ENCODE data around the gene ACP6.
"Not testable (repeated sequence)": the region's sequence is repeated elsewhere in the genome, so short reads cannot be mapped to it uniquely, and the experiment has no call there.

ACP6 gene

GRCh38 chr1:147670319-147671001 is at the start of gene ACP6:
ACP6 (minus strand) TSS chr1:147670524; CDS start chr1:147670048, 476 bp downstream.
- peak; percentile 98 for DNase-seq (ENCODE audit: low spot score)

DNA sequence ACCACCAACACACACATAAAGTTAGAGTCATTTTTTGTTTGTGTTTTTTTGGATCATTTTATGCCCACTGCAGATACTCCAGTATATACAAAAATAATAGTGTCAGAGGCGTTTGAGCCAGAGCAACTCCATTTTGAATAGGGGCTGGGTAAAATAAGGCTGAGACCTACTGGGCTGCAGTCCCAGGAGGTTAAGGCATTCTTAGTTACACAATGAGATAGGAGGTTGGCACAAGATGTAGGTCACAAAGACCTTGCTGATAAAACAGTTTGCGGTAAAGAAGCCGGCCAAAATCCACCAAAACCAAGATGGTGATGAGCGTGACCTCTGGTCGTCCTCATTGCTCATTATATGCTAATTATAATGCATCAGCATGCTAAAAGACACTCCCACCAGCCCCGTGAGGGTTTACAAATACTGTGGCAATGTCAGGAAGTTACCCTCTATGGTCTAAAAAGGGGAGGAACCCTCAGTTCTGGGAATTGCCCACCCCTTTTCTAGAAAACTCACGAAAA is 49.4 kb upstream of the ACP6 start:
- DNase-seq (ENCODE audit: low spot score): no peak

DNA sequence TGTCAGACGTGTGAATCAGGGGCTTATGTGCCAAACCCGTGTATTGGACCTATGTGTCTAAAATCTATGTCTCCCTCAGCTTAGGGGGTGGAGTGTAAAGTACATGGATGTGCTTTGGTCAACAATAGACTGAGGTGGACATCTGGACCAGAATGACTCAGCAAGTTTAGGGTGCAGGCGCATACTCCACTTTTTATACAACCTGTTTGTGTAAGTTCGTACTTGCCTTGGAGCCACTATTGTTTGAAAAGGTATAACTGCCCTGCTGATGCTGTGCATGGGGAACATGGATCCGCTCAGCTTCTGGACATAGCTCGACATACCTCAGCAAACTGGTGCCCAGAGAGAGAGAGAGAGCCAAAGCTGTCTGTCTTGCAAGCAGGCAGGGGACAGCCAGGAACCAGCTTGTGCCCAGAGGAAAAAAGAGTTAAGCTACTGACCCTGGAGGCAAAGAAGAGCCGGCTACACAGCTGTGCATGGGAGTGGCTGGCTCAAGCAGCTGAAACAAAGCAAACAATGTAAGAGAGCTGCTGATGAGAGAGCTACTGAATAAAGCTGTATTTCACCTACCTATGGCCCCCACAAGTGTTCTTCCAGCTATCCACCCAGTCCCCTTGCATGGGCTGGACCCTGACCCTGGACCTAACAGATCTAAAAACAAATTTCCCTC is 48.8 kb upstream of the ACP6 start:
- no peak for DNase-seq (ENCODE audit: low spot score)

- no peak for DNase-seq (ENCODE audit: low spot score)
These were observed 47.4 kb upstream of the ACP6 start for GRCh38 chr1:147717706-147718097.

- DNase-seq (ENCODE audit: low spot score): no peak
These were observed 46.9 kb upstream of the ACP6 start for GRCh38 chr1:147717051-147717705.

DNA sequence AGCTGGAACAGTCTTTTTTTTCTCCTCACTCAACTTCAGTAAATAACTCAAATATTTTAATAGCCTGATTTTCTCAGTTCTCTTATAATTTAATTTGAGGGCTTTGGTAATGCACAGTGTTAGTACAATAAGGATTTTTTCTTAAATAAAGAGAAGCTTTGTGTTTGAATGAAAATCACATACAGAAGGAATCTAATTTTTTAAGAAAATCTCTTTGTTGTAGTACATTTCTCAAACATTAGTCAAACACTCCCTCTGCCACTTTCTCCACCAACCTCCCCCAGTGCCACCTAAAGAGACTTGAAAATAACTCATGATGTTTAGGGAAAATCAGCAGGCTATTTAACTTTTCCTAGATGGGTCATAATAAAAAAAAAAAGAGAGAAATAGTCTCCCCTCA is 42.3 kb upstream of the ACP6 start:
- DNase-seq (ENCODE audit: low spot score): no peak

DNA sequence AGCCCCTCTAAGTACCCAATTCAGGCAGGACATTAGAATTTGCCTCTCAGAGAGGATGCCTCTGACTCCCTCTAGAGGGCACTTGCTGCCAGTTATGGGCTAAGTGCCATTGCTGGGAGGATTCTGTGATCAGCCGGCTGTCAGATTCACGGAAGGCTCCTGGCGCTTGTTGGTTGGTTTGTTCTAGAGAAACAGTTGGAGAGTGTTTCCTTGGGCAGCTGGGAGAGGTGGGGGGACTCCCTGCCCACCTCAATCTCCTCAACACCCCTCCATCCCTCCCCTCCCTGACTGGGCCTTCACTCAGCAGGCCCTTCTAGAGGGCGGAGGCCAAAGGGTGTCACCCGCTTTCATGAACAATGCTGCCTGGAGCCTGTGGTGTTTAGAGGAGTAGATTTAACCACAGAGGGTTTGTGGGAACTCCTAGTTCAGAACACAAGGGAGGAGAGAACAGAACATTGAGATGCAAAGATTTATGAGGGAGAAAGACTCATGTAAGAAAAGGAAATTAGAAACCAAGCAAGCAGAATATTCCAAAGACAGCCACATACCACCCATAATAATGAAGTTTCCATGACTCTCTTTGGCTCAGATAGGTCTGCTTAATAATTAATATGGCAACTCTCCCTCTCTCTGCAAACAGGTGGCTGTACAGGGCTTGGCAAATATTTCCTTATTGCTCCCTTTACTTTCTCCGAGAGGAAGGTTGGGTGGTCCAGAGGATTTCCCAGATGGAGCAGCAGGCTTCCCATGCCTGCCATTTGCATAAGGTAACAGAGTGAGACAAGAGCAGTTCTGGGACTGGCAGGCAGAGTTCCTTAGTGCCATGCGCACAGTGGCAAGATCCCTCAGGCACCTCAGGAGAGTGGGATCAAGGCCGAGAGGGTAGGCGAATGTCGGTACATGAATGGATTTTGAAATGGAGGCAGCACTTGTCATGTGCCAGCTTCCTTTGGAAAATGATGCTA is 30.0 kb upstream of the ACP6 start:
- DNase-seq (ENCODE audit: low spot score): peak; percentile 73

DNA sequence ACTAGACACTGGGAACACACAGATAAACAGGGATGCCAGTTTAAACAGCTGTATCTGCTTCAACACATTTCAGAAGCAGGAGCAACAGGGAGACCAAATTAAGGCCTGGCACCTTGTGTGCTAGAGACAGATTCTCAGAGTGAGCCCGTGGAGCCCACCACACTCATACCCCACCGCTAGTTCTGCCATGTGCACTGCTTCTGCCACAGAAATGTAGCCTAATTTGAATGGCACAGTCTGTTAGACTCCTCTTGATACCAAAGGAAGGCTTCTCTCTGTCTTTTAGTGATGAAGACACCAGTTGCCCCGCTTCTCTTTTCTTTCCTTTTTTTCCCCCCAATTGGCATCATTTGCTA is 29.3 kb upstream of the ACP6 start:
- no peak for DNase-seq (ENCODE audit: low spot score)

GRCh38 chr1:147683163-147683763 is 12.9 kb upstream of the ACP6 start:
- no peak for DNase-seq (ENCODE audit: low spot score)

GRCh38 chr1:147680608-147681235 is 10.4 kb upstream of the ACP6 start:
- not testable (repeated sequence) for DNase-seq (ENCODE audit: low spot score)

GRCh38 chr1:147677681-147678080 is 7.4 kb upstream of the ACP6 start:
- DNase-seq (ENCODE audit: low spot score): not testable (repeated sequence)

GRCh38 chr1:147676311-147677085 is 6.2 kb upstream of the ACP6 start:
- no peak for DNase-seq (ENCODE audit: low spot score)

DNA sequence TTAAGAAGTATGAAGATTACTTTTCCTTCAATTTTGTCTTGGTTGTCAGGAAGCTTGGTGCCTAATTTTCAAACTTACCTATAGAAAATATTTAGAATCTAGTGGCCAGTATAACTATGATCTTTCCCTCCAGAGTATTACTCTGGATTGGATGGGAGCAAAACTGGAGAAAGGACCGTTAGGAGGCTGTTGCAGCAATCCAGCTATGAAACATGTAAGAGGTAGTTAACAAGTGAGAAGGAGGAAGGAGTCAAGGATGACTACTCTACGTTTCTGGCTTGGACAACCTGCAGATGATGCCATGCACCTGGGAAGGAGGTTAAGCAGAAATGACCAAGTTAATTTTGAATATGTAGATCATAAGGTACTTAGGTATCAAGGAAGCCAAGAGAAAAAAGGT is 3.5 kb upstream of the ACP6 start:
- no peak for DNase-seq (ENCODE audit: low spot score)

DNA sequence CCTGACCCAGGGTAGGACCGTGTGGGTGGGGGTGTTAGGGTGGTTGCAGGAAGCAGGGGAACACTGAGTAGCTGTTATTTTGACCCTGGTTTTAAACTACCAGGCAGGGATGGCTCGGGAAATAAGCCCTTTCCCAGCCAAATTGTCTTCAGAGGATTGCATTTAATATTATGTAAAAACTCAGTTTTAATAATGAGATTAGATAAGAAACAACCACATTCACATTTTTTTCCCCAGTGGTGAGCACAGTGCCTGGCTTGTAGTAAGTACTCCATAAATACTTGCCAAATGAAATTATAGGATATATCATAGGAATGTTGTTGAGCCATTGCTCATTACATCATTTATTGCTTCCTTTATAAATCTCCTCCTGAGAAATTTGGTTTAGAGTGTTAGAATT is 3.1 kb upstream of the ACP6 start:
- no peak for DNase-seq (ENCODE audit: low spot score)

DNA sequence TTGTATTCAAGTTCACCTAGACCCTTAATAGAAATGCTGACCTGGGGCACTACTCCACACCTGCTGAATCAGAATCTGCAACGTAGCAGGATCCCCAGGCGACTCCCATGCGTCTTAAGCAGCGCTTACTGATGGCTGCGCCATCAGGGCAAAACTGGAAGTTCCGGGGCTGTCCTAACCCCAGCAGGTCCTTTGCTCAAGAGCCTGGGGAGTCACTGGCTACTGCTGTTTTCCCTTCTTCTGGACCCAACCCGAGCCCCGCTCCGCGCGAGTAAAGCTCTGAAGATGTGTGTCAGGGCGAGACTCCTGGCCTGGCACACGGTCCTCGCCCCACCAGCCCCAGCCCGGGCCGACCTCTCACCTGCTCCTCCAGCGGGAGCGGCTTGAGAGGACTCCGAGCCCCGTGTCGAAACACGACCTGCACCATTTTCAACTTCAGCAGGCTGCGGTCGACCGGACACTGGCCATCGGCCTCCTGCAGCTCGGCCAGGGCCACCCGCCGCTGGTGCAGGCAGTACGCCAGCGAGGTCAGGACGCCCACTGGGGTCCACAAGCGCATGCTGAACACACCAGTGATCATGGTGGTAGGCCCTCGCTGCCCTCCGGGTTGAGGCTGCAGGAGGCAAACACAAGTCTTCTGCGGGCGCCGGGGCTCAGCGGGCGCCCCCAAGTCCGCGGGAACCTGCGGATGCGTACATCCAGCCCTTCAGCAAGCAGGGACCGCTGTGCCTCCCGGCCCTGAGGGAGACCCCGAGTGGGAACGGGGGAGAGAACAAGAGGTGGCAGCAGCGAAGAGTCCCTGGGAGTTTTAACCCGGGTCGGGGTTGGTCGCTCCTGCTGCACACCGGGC is 630 bp downstream of the ACP6 start:
- peak; percentile 40 for DNase-seq (ENCODE audit: low spot score)

DNA sequence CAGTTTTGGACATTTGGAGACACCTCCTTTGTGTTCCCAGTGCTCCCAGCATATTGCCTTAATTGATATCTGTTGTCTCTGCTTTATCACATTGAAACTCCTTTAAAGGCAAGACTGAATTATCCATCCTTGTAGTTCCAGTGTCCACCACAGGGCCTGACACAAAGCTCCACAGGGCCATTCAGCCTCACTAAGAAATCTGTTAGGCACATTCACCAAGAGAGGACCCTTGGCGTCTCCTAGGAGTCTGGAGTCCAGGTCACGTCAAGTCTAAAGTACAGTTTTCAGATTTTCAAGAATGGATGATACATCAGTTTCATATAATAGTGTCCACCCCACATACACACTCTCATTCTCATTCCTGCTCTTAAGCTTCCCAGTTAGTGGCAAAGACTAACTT is 4.8 kb downstream of the ACP6 start:
- peak; percentile 7 for DNase-seq (ENCODE audit: low spot score)

DNA sequence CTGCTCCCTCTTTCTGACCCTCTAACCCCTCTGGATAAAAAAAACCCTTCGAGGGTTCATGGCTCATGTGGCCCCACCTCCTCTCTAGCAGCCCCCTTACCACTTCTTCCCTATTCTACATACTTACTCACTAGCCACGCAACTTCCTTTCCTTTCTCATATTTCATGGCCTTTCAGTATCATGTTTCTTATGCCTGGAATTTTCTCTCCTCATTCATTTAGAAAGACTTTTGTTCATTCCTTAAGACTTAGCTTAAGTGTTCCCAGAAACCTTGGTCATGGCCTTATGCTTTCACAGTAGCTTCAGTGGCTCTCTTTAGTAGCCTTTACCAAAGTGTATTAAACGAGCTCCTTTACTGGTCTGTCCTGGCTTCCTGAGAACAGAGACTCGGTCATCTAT is 6.1 kb downstream of the ACP6 start:
- no peak for DNase-seq (ENCODE audit: low spot score)

DNA sequence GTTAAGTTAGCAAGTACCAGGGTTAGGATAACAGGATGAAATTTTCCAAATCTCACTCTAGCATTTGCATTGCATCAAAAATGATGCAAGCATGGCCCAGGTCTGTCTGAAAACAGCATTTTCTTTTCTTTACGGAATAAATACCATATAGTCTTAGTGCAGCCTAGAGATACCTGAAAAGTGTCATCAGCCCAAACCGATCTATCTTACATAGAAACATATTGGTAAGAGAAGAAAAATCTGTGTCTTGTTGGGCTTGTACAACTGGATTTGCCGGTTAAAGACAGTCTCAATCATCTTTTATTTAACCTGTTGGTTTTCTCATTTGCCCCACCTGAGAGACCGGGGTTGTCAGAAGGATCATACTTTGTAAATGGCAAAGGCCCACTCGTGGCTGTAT is 15.8 kb downstream of the ACP6 start:
- DNase-seq (ENCODE audit: low spot score): no peak

DNA sequence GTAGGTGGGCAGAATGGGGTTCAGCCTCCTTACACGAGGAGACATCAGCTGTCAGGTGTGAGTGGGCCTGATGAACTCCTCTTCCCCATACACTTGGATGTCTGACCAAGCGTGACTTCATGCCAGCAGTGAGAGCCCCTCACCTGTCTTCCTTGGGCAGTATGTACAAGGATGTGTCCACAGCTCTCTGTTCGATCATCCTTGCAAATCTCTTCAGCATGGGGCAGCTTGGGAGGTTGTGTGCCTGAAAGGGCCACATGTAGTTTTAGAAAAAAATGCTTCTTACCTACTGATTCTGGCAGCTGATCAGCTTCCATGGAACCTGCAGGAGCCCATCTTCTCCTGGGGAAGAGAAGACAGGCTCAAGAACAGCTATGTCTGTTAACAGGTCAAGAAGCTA is 18.0 kb downstream of the ACP6 start:
- DNase-seq (ENCODE audit: low spot score): no peak

All from cerebellar cortex (tissue), 1 donor.